Astrocyte of the hippocampus (primary cell): ENCODE results near the gene RASA1.

Source experiments
- DNase-seq: peaks from one replicate; pipeline ENCODE4 v3.0.0; 2011; ENCODE audit warnings: low read depth, low spot score

Gene RASA1

DNA sequence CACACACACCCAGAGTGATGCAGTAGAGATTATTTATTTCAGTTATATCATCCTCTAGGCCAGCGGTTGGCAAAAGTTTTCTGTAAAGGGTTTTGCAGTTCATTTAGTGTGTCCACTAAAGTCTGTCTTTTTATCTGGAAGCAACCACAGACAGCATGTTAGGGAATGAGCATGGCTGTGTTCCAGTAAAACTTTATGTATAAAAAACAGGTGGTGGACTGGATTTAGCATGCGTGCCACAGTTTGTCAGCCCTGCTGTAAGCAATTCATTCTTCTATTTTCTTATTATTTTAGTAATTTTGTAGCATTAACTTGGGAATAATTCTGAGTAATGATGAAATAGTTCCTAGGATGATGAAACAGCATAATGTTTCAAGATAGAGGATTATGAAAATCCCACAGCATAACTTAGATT lies 93.4 kb downstream of the RASA1 start:
- no peak for DNase-seq

GRCh38 chr5:87361536-87362213 lies 94.0 kb downstream of the RASA1 start:
- DNase-seq, result no peak

DNA sequence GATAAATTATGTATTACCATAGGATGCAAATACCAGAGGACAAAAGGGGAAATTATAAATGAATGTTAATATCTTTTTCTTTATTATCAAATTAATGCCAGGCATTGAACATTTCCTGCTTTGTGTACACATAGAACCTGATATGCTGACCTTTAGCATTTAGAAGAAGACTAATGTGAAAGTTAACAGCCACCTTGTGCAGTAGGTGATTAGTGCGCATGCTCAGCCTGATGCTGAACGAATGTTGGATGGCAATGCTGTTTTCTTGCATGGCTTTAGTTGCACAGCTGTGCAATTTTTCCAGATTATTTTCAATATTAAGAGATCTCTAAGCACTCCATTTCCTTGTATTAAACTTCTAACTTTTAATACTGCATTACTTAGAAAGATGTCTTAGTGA lies 99.6 kb downstream of the RASA1 start:
- no peak for DNase-seq

DNA sequence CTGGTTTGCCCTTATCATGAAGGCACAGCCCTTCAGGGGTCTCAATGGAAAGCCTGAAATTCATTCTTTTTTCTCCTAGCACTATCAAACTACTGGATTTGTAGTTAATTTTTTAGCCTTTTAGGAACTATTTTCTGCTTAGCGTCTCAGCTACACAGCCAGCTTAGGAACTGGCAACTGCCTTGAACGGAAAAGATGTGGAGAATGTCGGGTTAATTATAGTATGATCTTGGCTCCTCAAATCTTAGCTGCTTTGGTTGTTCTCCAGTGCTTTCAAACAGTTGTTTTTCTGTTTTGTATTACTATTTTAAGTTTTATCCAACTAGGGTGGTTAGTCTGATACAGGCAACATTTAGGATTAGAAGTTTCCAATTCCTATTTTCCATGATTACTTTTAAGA lies 100.9 kb downstream of the RASA1 start:
- DNase-seq, result no peak

GRCh38 chr5:87369431-87369830 lies 101.7 kb downstream of the RASA1 start:
- DNase-seq, result no peak

GRCh38 chr5:87372705-87373104 lies 105.0 kb downstream of the RASA1 start:
- DNase-seq, result no peak

GRCh38 chr5:87382224-87382623 lies 114.5 kb downstream of the RASA1 start:
- DNase-seq, result no peak

GRCh38 chr5:87383216-87383615 lies 115.5 kb downstream of the RASA1 start:
- DNase-seq, result peak; percentile 29

- no peak for DNase-seq
These were observed 118.1 kb downstream of the RASA1 start for GRCh38 chr5:87385802-87386201.

- DNase-seq, result no peak
These were observed 120.4 kb downstream of the RASA1 start for GRCh38 chr5:87388129-87388528.

DNA sequence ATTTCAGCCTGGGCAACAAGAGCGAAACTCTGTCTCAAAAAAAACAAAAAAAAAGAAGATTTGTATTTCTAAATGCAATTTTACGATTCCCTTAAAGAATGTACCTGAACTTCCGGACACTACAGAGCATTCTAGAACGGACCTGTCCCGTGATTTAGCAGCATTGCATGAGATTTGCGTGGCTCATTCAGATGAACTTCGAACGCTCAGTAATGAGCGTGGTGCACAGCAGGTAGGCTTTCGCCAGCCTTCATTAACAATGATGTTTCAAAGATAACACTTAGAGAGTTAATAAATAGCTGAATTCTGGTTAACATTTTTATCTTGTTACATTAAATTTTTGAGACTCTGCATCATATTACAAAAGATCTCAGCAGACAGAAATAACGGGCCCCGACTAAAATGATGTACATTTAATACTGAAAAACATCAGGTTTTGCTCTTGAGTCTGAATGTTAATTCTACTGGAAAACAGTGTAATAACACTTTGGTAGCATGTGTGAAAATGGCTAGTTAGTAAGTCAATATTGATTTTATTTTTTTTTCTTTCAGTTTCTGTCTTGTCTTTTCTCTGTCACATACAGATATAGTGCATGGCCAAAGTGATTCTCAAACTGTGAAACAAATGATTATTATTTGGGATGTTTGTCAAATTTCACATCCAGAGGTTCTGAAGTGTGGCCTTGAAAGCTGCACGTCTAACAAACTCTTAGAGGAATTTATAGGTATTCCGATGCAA lies 121.8 kb downstream of the RASA1 start:
- no peak for DNase-seq

DNA sequence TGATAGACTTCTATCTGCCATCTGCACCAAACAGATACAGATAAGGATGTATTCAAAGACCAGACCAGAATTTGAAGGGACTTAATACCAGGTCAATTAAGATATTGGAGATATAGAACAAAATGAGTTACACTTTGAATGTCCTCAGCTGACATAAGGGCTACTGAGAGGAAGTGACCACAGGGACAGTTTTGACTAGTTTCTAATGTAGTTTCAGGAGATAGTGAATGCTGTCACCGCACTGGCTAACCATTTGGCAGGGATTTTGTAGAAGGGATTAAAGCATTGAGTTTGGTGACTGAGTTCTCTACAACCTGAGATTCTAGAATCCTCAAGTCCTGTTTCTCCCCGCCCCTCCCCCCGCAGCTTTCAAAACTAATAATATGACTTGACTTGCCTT lies 122.4 kb downstream of the RASA1 start:
- no peak for DNase-seq

- peak; percentile 34 for DNase-seq
These were observed 123.0 kb downstream of the RASA1 start for GRCh38 chr5:87390576-87391199.

GRCh38 chr5:87392170-87392569 lies 124.5 kb downstream of the RASA1 start:
- no peak for DNase-seq

- DNase-seq, result no peak
These were observed 125.1 kb downstream of the RASA1 start for GRCh38 chr5:87392801-87393200.

GRCh38 chr5:87393331-87393730 lies 125.6 kb downstream of the RASA1 start:
- peak; percentile 55 for DNase-seq

DNA sequence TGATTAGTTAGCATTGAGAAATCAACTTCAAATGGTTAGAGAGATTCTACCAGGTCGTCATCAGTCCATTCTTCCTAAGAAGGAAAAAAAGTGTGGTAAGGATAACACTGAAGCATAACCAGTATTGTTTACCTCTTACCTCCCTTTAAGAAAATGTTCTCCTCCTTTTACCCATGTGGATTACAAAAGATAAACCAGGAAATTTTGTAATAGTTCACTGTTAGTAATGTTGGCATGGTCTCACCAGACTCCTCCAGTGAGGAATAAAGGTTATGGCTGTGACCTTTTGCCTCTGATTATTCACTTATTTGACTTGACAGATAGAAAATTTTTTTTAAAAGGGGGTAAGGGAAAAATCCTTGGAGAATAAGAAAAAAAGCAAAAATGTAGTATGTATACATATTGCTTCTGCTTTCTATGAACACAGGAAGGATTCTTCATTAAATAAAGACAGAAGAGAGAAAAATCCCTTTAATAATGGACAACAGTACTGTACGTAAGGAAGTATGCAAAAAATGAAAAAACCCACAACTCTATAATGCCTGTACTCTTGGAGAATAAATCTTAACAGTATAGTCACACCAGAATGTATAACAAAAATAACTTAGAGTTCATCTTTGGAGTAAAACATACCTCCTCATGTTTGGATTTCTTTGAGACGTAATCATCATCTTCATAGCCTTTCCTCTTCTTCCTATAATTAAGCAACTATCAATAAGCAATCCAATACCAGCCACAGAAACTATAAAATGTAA lies 126.9 kb downstream of the RASA1 start:
- no peak for DNase-seq

GRCh38 chr5:87398981-87399614 lies 131.4 kb downstream of the RASA1 start:
- no peak for DNase-seq

DNA sequence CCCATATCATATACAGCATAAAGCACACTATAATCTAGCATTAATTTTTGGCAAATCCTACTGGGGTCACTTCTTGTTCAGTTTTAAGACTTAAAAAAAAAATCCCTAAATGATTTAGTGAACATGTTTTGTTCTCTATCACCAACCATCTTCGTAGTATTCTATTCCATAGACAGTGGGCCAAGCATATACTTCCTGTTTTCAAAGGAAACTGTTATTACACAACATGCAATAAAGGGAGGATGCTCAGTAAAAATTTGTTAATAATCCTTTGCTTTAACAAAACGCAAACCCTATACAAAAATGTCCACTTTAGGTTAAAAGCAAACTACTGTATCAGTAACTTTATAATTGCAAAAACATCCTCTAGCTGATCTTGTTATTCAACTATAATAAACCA lies 132.0 kb downstream of the RASA1 start:
- no peak for DNase-seq

DNA sequence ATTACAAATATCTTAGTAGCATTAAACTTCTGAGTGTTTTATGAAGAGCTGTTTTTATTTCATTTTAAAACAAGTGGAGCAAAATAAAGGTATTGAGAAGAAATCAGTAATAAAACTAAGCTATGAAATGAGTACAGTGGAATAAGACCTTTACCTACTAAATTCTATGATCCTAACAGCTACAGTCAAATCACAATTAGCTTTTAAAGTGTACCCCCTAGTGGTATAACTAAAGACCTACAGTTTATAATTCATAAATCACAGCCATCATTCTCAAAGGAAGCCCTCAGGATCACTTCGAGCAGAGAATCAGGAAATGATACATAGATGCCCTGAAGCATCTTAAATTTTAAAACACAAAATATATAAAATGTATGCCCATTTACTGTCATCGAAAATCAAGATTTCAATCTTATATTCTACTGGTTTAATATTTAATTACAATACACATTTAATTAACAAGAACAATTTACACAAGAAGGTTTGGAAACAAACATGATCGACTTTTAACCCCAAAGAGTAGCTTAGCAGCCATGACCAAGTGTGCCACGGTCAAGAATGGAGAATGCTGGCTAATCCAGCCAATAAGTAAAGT lies 132.7 kb downstream of the RASA1 start:
- DNase-seq, result peak; percentile 37

- DNase-seq, result no peak
These were observed 133.9 kb downstream of the RASA1 start for GRCh38 chr5:87401626-87402025.
